ENCODE results near the gene PNMA8B.

DNA sequence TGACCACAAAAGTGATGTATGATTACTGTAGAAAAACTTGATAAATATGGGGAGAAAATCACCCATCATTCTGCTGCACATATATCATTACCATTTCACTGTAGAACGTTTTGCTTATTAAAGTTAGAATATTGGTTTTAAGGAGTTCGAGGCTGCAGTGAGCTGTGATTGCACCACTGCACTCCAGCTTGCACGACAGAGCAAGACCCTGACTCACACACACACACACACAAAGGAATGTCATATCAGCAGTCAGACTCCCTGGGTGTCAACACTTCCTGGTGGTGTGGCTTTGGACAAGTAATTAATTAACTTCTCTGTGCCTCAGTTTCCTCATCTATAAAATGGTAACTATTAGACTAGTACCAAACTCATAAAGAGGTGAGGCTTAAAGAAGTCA, 13.0 kb downstream of the PNMA8B start:
- no peak for TF ChIP-seq ISL1 (CRISPR knock-in tag; IDR thresholded peaks at IDR 0.05)
- TF ChIP-seq RARB (CRISPR knock-in tag; IDR thresholded peaks at IDR 0.05), result no peak
- no peak for TF ChIP-seq PPARA (CRISPR knock-in tag; IDR thresholded peaks at IDR 0.05; ENCODE audit: borderline replicate concordance)
- TF ChIP-seq SNAI2 (CRISPR knock-in tag; IDR thresholded peaks at IDR 0.05), result no peak
- no peak for TF ChIP-seq TCF4 (CRISPR knock-in tag; IDR thresholded peaks at IDR 0.05; ENCODE audit: borderline replicate concordance)
- no peak for TF ChIP-seq ZFP3 (CRISPR knock-in tag; IDR thresholded peaks at IDR 0.05)
- TF ChIP-seq, protein P1, sequence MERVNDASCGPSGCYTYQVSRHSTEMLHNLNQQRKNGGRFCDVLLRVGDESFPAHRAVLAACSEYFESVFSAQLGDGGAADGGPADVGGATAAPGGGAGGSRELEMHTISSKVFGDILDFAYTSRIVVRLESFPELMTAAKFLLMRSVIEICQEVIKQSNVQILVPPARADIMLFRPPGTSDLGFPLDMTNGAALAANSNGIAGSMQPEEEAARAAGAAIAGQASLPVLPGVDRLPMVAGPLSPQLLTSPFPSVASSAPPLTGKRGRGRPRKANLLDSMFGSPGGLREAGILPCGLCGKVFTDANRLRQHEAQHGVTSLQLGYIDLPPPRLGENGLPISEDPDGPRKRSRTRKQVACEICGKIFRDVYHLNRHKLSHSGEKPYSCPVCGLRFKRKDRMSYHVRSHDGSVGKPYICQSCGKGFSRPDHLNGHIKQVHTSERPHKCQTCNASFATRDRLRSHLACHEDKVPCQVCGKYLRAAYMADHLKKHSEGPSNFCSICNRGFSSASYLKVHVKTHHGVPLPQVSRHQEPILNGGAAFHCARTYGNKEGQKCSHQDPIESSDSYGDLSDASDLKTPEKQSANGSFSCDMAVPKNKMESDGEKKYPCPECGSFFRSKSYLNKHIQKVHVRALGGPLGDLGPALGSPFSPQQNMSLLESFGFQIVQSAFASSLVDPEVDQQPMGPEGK (CRISPR knock-in tag; IDR thresholded peaks at IDR 0.05; ENCODE audit: borderline replicate concordance), result no peak
- no peak for TF ChIP-seq ZNF565 (CRISPR knock-in tag; conservative IDR thresholded peaks at IDR 0.05; ENCODE audit: low read depth)
- TF ChIP-seq OSR1 (CRISPR knock-in tag; IDR thresholded peaks at IDR 0.05), result no peak
- no peak for TF ChIP-seq ARNTL (CRISPR knock-in tag; IDR thresholded peaks at IDR 0.05; ENCODE audit: borderline replicate concordance, low read depth)
- TF ChIP-seq ZNF8 (CRISPR knock-in tag; IDR thresholded peaks at IDR 0.05), result no peak
- no peak for TF ChIP-seq TOX (CRISPR knock-in tag; IDR thresholded peaks at IDR 0.05; ENCODE audit: borderline replicate concordance)
- no peak for TF ChIP-seq ZNF70 (CRISPR knock-in tag; IDR thresholded peaks at IDR 0.05)
- no peak for TF ChIP-seq BACH2 (CRISPR knock-in tag; IDR thresholded peaks at IDR 0.05; ENCODE audit: borderline replicate concordance)
